GM12864 (cell line): ENCODE results near the gene CDK5RAP2.

Source experiments
- DNase-seq: peaks from one replicate; pipeline ENCODE4 v3.0.0-alpha.2; 2011; ENCODE audit warnings: low read depth
- H3K4me3 ChIP-seq: 2 replicates; pipeline ENCODE4 v1.5.1; 2011; ENCODE audit warnings: mild to moderate bottlenecking, low read depth, low read length, control low read depth
- TF ChIP-seq, protein P1 (sequence below): IDR thresholded peaks from 2 replicates; pipeline ENCODE4 v1.5.1; 2011; ENCODE audit warnings: low read depth, mild to moderate bottlenecking, moderate library complexity, low read length, control low read depth, inconsistent platforms; ENCODE audit errors: missing control alignments

Gene CDK5RAP2

DNA sequence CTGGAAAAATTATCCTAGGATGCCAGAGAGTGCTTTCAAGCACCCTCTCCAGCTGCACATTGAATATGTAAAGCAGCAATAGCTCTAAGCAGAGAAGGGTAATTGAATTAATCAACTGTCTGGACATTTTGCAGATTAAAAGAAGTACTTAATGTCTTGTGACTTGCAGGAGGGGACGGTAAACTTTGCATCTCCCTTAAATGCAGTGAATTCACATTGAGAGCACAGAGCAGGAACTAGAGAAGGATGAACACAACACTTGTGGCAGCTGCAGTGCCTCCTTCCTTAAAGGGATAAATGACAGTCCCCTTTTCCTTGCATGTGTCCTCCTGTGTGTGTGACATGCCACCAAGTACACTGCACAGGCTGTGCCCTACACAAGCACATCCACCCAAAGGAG is 7.4 kb upstream of the CDK5RAP2 start:
- TF ChIP-seq, protein P1, sequence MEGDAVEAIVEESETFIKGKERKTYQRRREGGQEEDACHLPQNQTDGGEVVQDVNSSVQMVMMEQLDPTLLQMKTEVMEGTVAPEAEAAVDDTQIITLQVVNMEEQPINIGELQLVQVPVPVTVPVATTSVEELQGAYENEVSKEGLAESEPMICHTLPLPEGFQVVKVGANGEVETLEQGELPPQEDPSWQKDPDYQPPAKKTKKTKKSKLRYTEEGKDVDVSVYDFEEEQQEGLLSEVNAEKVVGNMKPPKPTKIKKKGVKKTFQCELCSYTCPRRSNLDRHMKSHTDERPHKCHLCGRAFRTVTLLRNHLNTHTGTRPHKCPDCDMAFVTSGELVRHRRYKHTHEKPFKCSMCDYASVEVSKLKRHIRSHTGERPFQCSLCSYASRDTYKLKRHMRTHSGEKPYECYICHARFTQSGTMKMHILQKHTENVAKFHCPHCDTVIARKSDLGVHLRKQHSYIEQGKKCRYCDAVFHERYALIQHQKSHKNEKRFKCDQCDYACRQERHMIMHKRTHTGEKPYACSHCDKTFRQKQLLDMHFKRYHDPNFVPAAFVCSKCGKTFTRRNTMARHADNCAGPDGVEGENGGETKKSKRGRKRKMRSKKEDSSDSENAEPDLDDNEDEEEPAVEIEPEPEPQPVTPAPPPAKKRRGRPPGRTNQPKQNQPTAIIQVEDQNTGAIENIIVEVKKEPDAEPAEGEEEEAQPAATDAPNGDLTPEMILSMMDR: no peak
- DNase-seq: no peak
- H3K4me3 ChIP-seq: no peak overlapping the region

DNA sequence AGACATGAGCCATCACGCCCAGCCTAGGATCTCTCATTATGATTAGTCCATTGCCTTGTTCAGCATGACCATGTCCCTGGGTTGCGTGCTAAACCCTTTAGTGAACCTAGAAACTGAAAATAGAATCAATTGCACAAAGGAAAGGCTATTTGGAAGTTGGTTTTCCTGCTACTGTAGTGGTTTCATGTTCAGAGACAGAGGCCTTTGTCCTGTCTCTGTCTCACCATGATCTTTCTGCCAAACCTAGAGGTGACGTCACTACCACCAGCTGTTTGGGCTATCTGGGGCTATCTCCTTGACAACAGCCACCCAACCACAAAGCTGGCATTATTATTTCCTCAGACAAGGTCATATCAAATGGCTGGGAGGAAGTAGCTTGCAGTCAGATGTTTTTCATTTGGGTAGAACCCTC is 4.0 kb upstream of the CDK5RAP2 start:
- DNase-seq: no peak
- no peak overlapping the region for H3K4me3 ChIP-seq
- TF ChIP-seq, protein P1: no peak

DNA sequence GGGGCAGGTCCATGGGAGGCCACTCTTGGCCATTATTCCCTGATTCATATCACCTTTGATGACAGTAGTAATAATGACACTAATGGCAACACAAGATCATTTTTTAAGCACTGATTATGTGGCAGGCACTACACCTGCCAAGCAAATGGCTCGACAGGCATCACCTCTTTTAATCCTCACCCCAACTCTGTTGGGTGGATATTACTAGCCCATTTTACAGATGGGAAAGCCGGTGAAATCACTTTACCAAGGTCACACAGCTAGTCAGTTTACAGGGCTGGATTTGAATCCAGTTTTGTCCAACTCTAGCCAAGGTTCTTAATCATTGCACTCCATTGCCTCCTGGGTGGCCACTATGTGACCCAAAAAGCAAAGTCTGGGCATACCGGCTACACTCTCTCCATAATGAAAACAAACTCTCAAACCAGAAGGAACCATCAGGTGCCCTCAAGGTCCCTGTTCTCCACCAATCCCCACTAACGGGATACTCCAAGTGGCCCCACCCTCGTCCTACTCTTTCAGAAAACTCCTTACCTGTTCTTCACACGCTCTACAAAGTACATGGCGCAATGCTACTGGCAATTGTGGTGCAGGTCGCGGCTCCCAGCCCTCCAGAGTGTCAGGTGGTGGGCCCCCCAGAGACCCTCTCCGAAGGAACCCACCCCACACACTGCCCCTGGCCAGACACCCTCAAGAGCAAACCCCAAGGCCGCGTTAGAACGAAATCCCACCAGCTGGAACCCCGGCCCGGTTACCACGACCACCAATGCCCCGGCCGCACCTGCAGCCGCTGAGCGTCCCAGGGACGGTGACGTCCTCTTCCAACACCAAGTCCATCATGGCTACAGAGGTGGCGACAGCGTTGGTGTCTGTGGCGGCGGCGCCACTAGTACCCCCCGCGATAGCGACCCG is 572 bp downstream of the CDK5RAP2 start:
- no peak for DNase-seq
- peak overlapping the region; percentile 97 for H3K4me3 ChIP-seq
- TF ChIP-seq, protein P1: no peak

DNA sequence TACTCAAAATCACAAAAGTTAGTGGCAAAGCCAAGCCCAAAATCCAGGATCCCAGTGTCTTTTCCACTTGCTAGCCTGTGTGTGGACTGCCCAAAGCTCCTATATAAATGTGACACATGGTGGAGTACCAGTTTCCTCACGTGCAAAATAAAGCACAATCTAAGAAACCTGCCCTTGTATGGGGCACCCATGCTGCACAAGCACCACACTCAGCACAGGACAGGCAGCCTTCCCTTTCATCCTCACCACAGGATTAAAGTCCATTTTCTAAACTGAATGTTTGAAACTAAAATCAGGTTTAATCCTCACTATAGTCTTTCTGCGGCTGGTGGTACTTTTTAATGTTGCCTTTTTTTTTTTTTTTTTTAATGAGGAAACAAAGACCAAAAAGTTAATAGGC is 5.5 kb downstream of the CDK5RAP2 start:
- TF ChIP-seq, protein P1: no peak
- H3K4me3 ChIP-seq: no peak overlapping the region
- no peak for DNase-seq

DNA sequence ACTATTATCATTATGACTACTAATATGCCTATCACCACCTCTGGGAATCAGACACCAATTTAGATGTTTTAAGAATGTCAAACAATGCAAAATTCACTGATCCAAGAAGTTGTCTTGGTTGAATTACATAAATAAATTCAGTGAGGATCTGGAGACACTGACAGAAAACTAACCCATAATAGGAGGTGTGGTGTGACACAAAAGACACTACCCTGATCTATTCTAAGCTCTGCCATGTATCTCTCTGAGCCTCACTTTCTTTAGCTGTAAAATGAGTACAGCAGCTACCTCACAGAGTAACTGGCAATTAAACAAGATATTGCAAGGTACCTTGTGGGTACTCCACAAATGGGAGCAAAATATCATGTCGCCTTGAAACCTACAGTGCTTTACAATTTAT is 7.5 kb downstream of the CDK5RAP2 start:
- H3K4me3 ChIP-seq: no peak overlapping the region
- DNase-seq: no peak
- TF ChIP-seq, protein P1: no peak

DNA sequence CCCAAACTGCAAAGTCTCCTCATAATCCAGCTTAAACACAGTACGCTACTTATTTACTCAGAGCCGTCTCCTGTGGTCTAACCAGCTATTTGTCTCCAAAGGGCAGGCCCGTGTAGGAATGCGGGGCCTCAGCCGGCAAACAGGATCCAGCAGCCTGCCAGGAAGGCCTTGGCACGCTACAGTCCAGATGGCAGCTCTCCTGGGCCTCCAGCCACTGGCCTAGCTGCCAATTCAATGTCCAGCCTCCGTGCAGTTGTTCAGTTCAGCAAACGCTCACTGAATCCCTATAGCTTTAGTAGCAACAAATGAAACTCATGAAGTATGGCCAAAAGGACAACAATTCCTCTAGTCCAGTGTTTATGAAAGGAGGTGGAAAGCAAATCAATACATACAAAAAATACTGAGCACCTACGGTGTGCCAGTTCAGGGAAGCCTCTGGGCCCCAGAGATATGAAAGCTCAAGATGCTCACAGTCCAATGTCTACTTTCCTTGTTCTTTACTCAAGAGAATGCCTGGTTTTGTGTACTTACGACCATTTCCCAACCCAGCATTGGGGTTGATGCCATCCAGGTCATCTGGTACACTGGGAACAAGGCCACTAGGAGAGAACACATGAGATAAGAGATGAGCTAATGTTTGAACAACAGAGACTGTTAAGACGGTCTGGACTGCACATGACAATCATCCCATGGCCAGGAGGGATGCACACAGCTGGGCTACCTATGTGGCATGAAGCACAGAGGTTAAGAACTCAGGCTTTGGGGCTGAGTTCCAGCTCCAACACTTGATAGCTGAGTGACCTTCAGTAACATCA is 8.3 kb downstream of the CDK5RAP2 start:
- no peak overlapping the region for H3K4me3 ChIP-seq
- TF ChIP-seq, protein P1: no peak
- DNase-seq: no peak
